Epithelial cell of prostate (primary cell): Measurements from ENCODE around the gene CHRNA4.

Source experiments
- DNase-seq: peaks from one replicate; pipeline ENCODE4 v3.0.0-alpha.2; 2011; ENCODE audit warnings: low read depth, low spot score
- H3K27ac ChIP-seq: fragments of 450-650 bp; 2 replicates; pipeline ENCODE4 v1.5.1; 2017; ENCODE audit warnings: mild to moderate bottlenecking

Gene CHRNA4

DNA sequence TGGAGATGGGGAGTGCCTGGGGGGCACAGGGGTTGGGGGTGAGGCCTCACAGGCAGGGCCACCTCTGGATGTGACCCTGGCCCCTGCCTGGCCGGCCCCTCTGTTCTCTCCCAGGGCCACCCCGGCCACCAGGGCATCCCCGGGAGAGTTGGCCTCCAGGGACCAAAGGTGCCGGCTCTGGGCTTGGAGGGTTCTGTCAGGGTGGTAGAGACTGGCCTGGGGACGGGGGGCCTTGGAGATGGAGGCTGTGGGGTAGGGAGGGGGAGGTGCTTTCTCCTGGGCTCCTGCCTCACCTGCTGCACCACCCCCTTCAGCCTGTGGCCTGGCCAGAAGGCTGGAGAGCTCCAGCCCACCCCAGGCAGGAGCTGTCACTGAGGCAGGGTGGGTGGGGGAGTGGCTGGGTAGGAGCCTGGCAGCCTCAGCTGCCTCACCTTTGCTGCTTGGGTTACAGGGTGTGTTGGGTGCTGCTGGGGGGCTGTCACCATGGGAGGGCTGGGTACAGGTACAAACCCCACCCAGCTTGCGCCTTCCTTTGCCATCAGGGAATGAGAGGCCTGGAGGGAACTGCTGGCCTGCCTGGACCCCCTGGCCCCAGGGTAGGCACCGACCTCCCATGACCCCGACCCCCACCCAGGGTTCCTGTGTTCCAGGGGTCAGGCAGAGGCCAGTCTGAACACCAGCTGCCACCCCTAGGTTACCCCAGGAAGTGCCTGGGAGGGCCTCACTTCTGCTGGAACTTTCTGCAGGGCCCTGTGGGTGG is 35.4 kb downstream of the CHRNA4 start:
- no peak for DNase-seq
- H3K27ac ChIP-seq: no peak overlapping the region

DNA sequence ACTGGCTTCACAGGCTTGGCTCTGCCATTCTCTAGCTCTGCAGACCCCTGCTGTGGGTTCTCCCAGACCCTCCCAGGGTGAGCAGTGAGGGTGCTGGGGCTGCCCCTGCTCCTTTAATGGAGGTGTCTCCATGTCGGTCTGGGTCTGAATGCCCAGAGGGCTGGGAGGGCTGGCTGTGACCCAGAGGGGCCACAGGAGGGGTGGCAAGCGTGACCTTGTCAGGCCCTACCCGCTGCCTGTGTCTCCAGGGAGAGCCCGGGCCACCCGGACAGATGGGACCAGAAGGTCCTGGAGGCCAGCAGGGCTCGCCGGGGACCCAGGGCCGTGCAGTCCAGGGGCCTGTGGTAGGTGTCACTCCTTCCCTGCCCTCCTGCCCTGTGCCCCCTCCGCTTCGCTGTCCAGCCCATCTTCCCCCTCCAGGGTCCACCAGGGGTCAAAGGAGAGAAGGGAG is 36.1 kb downstream of the CHRNA4 start:
- no peak for DNase-seq
- no peak overlapping the region for H3K27ac ChIP-seq

DNA sequence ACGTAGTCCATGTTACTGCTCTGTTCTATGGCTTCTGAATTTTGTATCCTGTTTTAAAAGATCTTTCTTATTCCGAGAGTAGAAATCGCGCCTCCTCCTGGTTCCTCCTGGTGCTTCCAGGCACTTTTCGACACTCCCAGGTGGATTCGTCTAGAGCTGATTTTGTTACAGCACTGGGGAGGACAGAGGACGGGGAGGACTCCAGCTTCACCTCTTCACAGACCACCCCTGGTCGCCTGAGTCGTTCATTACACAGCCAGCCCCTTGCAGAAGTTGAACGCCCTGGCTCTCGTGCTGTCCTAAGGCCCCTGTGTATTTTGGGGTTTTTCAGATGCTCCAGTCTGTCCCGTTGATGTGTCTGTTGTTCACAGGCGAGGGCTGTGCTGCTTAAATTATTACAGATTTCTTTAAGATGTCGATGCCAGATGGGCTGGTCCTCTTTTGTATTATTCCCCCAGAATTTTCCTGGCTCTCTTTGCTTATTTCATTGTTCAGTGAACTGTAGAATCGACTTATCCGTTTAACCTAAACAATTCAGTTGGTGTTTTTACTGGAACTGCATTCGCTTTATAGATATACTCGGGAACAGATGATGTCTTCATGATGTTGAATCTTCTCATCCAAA is 37.7 kb downstream of the CHRNA4 start:
- DNase-seq: no peak

DNA sequence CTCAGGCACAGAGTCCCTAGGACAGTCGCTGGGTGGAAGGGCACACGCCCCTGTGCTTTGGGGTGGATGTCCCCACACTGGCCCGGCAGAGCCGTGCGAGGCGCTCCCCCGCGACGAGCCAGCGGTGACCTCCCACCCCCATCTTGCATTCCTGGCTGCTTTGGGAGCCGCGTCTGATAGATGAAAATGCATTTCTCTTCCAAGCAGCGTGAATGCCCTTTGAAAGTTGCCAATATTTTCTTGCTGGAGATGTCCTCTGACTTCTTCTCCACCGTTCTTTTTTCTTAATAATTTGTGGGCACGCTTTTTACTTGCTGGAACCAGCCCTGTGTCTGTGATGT is 38.2 kb downstream of the CHRNA4 start:
- no peak for DNase-seq
- H3K27ac ChIP-seq: no peak overlapping the region

More for the DNA sequence above, 37.7 kb downstream of the CHRNA4 start:
- no peak overlapping the region for H3K27ac ChIP-seq

DNA sequence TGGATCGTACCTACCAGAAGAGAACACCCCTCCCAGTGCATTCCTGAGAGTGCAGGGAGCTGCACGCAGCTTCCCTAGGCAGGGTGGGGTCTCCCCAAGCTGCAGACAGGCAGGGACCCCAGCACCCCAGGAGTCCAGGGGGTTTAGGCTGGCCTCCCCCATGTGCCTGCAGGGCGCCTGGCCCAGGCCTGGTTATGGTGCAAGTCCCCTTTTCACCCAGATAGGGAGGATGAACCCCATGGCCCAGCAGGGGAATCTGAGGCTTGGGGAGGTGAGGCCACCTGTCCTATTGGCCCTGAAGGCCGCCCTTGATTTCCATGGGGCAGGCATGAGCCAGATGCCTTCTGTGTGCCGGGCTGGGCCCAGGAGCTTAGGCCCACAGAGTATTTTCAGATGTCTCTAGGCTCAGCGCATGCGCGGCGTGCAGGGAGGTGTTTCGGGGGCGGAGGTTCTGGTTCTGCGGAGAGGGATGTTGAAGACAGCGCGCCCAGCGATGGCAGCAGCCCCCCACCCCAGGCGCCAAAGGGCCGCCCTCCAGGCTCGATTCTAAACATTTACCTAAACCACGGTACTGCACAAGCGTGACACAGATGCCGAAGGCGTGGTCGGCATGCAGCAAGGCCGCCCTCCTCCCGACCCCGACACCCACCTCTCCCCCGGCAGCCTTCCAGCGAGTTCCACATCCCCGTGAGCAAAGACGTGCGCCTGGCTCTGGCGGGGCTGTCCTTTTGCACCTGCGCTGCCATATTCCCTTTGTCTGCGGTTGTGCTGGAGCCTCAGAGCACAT is 38.8 kb downstream of the CHRNA4 start:
- H3K27ac ChIP-seq: no peak overlapping the region
- DNase-seq: no peak

DNA sequence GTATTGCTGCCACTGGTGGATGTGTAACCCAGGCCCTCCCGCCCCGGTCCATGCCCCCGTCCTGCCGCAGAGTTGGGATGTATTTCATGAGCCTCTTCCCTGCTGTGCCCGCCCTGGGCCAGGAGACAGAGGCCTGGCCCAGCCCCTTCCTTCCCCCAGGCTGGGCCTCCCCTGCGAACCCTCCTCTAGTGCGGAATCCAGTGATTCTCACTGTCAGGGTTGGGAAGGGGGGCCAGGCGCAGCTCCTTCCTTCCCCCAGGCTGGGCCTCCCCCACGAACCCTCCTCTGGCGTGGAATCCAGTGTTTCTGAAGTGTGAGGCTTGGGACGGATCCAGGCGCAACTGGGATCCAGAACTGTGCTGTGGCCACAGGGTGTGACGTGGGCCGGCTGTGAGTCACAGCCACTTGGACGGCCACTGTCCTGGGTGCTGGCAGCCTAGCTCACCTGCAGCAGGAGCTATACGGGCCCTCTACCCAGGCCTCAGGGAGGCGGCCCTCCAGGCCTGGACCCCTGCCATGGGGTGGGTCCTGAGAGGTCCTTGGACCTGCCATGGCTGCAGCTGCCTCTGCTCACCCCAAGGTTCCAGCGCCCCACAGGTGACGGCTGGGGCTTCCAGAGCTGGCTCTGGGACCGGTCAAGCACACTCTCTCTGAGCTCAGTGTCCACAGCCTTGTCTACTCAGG is 39.9 kb downstream of the CHRNA4 start:
- H3K27ac ChIP-seq: no peak overlapping the region

DNA sequence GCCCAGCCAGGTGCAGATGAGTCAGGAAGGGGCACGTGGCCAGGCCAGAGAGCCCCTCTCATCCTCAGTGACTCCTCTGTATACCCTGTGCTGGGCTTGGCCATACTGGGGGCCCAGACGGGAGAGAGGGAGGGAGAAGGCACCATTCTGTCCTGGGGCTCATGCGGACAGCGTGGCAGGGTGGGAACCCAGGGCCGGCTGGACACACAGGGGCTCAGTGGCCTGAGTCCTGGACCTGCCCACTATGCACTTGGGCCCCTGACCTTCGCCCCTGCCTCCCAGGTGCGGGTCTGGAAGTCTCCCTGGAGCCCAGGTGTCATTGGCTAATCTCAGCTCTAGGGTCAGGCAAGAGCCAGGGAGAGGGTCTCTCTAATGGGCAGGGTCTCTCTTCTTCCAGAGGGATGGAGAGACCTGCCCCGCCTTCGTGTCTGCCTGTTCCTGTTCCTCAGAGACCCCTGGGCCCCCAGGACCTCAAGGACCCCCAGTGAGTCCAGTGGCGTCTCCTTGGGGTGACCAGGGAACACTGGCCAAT is 40.5 kb downstream of the CHRNA4 start:
- no peak for DNase-seq

More for the DNA sequence above, 39.9 kb downstream of the CHRNA4 start:
- DNase-seq: no peak

DNA sequence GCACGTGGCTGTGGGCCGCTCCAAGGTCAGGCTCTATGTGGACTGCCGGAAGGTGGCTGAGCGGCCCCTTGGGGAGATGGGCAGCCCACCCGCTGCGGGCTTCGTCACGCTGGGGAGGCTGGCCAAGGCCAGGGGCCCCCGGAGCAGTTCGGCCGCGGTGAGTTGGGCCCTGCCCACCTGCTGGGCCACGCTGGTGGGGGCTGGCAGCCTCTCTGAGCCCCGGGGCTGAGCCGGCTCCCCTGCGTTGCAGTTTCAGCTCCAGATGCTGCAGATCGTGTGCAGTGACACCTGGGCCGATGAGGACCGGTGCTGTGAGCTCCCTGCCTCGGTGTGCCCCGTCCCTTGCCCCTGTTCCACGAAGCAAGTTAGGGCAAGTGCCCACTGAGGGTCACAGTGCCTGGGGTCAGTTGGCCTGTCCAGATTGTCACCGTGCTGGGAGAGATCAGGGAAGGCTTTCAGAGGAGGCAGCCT is 41.1 kb downstream of the CHRNA4 start:
- no peak overlapping the region for H3K27ac ChIP-seq
- DNase-seq: no peak

More for the DNA sequence above, 40.5 kb downstream of the CHRNA4 start:
- no peak overlapping the region for H3K27ac ChIP-seq

DNA sequence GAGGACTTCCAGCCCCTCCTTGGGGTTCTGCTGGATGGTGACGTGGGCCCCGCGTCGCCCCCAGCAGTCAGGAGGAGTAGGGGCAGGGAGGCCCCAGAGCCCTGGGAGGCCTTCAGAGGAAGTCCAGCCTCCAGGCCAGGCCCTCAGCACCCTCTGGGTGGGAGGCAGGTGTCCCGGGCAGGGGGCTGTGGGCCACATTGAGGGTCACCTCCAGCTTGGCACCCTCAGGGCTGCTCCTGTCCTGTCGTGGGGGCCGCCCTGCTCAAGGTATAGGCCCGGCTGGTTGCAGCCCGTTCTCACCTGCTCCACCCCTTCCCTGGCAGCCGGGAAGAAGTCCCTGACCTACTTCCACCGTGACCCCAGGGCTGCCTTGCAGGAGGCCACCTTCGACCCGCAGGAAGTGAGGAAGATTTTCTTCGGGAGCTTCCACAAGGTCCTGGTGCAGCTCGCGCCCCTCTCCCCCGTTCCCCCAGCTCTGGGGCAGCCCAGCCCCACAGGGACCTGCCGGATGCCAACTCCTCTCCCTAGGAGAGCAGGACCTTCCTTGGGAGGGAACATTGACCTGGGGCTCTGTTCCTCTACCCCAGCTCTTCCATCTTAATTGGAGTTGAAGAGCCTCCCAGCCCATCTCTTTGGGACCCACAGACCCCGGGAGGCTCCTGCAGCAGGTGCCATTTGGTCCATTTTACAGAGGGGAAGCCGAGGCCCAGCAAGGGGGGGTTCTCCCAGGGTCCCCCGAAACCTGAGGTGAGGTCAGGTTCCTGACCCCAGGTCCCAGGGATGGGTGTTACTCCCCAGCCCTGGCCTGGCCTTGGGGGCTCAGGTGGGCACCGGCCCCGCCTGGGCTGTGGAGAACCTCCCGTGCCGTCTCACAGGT is 41.7 kb downstream of the CHRNA4 start:
- no peak for DNase-seq
- no peak overlapping the region for H3K27ac ChIP-seq

DNA sequence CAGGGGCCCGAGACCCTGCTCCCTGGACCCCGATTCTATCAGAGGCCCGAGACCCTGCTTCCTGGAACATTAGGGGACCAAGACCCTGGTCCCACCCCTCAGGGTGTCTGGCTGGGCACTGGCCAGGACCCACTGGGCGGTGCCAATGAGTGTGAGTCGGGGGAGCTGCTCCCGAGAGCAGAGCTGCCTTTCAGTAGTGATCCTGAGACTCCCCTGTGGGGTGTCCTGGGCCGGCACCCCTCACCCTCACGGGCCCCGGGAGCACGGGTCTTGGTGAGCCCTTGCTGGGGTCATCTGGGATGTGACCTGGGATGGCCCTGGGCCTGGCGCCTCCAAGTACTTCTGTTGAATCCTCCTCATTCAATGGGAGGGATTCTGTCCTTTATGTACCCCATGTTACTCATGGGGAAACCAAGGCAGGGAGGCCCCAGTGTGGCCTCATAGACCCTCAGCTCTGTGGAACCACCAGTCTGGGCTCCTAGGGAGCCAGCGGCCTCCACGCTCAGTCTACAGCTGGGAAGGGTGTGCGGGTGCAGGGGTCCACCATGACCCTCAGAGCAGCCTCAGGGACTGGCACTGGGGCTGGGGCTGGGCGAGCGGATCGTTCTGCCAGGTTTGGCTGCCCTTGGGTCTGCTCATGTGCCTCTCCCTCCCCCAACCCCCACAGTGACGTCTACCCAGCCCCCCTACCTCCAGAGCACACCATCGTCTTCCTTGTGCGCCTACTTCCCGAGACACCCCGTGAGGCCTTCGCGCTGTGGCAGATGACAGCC is 42.6 kb downstream of the CHRNA4 start:
- H3K27ac ChIP-seq: no peak overlapping the region
- no peak for DNase-seq

DNA sequence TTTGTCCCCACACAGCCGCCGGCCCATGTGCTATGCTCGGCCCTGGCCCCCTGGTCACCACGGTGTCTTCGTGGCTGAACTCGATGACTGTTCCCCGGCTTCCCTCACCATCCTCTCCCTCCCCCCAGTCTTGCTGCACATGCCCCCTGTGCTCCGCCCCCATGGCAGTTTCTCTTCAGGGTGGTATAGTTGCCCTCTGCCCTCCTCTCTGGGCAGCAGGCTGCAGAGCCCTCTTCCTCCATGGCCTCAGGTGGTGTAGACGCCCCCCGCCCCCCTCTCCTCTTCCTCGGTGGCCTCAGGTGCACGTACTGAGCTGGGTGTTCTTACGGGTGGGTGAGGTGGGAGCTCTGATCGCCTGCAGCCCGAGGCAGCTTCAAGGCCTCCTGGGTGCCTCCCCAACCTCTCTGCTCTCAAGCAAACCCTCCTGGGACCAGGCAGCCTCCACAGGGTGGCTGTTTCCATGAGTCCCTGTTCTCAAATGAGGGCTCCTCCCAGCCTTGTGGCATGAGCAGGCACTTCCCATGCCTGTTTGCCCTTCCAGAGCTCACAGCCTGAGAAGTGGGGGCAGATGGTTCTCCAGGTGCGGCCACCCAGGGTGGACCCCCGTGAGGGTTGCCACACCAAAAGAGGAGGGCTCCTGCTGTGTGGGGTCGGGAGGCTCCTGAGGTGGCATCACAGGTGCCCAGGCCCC is 43.4 kb downstream of the CHRNA4 start:
- DNase-seq: no peak
- H3K27ac ChIP-seq: no peak overlapping the region

DNA sequence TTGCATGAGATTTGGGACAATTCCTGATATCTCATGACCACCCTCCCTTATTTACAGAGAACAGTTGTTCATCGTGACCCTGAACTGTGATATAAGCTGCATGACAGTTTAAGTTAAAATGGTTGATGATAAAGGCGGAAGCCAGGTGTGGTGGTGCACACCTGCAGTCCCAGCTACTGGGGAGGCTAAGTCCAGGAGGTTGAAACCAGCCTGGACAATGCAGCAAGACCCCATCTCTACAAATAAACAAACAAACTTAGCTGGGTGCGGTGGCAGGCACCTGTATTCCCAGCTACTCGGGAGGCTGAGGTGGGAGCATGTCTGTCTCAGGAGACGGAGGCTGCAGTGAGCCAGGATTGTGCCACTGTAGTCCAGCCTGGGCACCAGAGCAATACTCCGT is 44.1 kb downstream of the CHRNA4 start:
- no peak for DNase-seq
- H3K27ac ChIP-seq: no peak overlapping the region

DNA sequence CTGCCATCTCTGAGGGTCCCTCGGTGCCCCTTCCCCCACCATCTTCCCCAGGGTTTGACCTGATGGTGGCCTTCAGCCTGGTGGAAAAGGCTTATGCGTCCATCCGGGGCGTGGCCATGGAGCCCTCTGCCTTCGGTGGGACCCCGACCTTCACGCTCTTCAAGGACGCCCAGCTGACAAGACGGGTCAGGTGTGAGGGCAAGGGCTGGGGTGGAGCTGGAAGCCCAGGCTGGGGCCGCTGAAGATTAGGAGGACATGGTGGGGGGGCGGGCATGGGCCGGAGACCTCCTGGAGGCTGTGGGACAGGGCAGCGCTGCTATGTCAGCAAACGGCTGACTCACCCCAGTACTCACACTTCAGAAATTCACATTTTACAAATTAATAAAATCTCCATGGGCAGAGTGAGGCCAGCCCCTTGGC is 44.6 kb downstream of the CHRNA4 start:
- no peak for DNase-seq

DNA sequence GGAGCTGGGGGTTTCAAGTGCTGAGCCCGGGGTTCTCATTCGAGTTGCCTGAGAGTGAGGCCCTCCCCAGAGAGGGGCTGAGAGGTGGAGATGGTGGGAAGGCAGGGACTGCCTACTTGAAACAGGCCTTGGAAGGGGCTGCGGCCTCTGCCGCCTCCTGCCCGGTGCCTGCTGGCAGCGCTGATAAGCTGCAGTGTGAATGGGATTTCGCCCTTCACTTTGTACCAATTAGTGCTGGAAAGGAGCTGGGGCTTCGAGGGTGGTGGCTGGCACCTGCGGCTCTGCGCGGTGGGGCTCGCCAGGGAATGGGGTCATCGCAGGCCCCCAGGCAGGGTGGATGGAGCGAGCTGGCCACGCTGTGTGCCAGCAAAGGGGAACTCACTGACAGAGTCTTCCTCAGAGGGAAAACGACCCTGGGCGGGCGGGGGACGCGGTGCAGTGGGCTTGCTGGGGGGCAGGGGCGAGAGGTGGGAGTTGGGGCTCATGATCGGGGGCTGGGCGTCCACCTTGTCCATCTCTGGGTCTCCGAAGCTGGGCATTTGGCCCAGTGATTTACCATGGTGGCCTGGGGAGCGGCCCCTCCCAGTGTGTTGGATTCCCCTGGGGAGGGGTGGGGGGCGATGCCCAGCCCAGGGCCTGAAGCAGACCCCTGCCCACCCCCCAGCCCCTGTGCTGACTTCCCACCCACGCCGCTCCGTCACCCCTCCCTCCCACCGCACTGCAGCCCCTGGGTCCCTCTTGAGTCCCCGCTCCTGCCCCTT is 45.2 kb downstream of the CHRNA4 start:
- no peak overlapping the region for H3K27ac ChIP-seq
- no peak for DNase-seq

More for the DNA sequence above, 44.6 kb downstream of the CHRNA4 start:
- no peak overlapping the region for H3K27ac ChIP-seq

DNA sequence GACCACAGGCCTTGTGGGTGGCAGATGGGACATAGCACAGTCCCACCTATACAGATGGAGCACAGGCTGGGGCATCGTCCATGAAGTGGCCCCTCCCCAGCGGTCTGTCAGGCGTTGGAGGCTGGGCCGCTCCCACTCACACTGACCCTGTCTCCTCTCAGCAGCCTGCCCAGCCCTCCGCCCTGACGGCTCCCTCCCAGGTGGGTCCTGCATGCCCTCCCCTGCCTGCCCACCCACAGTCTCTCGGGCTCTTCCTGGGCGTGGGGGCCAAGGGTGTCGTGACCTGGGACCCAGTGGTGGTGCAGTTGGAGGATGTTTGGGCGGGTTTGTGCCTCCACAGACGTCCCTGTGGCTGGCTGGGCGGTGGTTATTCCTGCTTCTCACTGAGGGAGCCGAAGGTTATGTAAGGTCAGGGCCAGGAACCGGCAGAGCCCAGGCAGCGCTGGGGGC is 45.9 kb downstream of the CHRNA4 start:
- H3K27ac ChIP-seq: no peak overlapping the region
- DNase-seq: no peak

DNA sequence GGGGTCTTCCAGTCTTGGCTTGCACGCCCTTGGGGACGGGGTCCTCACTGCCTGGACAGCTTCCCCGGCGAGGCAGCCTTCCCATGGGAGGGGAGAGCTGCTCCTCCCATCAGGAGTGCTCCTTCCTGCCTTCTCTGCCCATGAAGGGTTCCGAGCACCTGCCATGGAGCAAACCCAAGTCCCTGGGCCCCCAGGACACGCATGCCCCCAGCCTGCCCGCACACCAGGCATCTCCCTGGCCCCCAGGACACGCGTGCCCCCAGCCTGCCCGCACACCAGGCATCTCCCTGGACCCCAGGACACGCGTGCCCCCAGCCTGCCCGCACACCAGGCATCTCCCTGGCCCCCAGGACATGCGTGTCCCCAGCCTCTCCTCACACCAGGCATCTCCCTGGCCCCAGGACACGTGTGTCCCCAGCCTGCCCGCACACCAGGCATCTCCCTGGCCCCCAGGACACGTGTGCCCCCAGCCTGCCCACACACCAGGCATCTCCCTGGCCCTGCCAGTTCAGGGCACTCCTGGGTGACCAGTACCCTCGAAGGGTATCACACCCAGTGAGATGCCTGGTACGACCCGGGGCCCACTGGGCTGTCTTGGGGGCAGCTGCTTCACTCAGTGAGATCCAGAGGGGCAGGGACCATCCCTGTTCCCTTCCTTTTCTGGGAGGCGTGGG is 46.4 kb downstream of the CHRNA4 start:
- DNase-seq: no peak

More for the DNA sequence above, 46.4 kb downstream of the CHRNA4 start:
- H3K27ac ChIP-seq: no peak overlapping the region
